CD14-positive monocyte (primary cell): ENCODE measurements around the gene NUP188. TPM values are rescaled to one million over a fixed set of nuclear protein-coding genes. Genes with fewer than 3 reads are reported as not detected.

Experiments used
- DNase-seq, 3 donors: peaks; one replicate each; pipeline ENCODE4 v3.0.0-alpha.2; 2011 to 2022
- H2AFZ ChIP-seq: 2 replicates; pipeline ENCODE4 v1.6.0; 2012; ENCODE audit warnings: mild to moderate bottlenecking, low read depth, low read length, inconsistent platforms; ENCODE audit not compliant: insufficient read depth, poor library complexity, severe bottlenecking
- H3K27ac ChIP-seq, 2 donors: 1 replicate in 1 of 2; 2 replicates in 1 of 2; pipeline ENCODE4 v1.5.1; 2012 to 2013; ENCODE audit warnings: low read length in 2 of 2, control low read depth in 1 of 2, inconsistent platforms in 1 of 2, low read depth in 1 of 2, mild to moderate bottlenecking in 1 of 2
- H3K27me3 ChIP-seq, 2 donors: one replicate each; pipeline versions ENCODE4 v1.6.0 to v1.6.1; 2011 to 2013; ENCODE audit warnings: low read length in 2 of 2; ENCODE audit not compliant: control insufficient read depth in 2 of 2, insufficient read depth in 2 of 2
- H3K36me3 ChIP-seq, 2 donors: replicated peaks in 1 of 2; 1 replicate in 1 of 2; 2 replicates in 1 of 2; pipeline versions ENCODE4 v1.5.1 to v1.6.1; 2012 to 2013; ENCODE audit warnings: low read length in 2 of 2, control low read depth in 1 of 2, inconsistent platforms in 1 of 2, mild to moderate bottlenecking in 1 of 2; ENCODE audit not compliant: insufficient read depth in 2 of 2, control insufficient read depth in 1 of 2
- H3K4me1 ChIP-seq, 2 donors: 1 replicate in 1 of 2; 2 replicates in 1 of 2; pipeline versions ENCODE4 v1.5.1 to v1.6.1; 2012 to 2013; ENCODE audit warnings: low read length in 2 of 2, control low read depth in 1 of 2, inconsistent platforms in 1 of 2, mild to moderate bottlenecking in 1 of 2, moderate library complexity in 1 of 2; ENCODE audit not compliant: insufficient read depth in 2 of 2, control insufficient read depth in 1 of 2
- H3K4me2 ChIP-seq: replicated peaks from 2 replicates; pipeline ENCODE3; 2012; ENCODE audit warnings: low read length, moderate library complexity, mild to moderate bottlenecking; ENCODE audit not compliant: poor library complexity, severe bottlenecking; ENCODE audit errors: extremely low read depth
- H3K4me3 ChIP-seq, 3 experiments: fragments of 200-600 bp in 1 of 3; sonication (generic) in 1 of 3; replicated peaks in 1 of 3; 1 replicate in 2 of 3; 2 replicates in 1 of 3; pipeline ENCODE4 v1.5.1; 2011 to 2013; ENCODE audit warnings: low read length in 3 of 3, mild to moderate bottlenecking in 3 of 3, control low read depth in 2 of 3, low read depth in 2 of 3, inconsistent platforms in 1 of 3, moderate library complexity in 1 of 3
- H3K79me2 ChIP-seq: 2 replicates; pipeline ENCODE4 v1.6.0; 2012; ENCODE audit warnings: mild to moderate bottlenecking, control low read depth, inconsistent platforms, low read length, moderate library complexity; ENCODE audit not compliant: insufficient read depth
- H3K9ac ChIP-seq: 2 replicates; pipeline ENCODE4 v1.6.0; 2017; ENCODE audit warnings: low read length, mild to moderate bottlenecking; ENCODE audit not compliant: insufficient read depth, poor library complexity, severe bottlenecking
- H3K9me3 ChIP-seq, 2 donors: replicated peaks in 1 of 2; 1 replicate in 1 of 2; 2 replicates in 1 of 2; pipeline versions ENCODE4 v1.5.1 to v1.6.1; 2012 to 2013; ENCODE audit warnings: low read length in 2 of 2, control low read depth in 1 of 2; ENCODE audit not compliant: control insufficient read depth in 1 of 2, insufficient read depth in 1 of 2
- H4K20me1 ChIP-seq: 2 replicates; pipeline ENCODE4 v1.6.0; 2012; ENCODE audit warnings: mild to moderate bottlenecking, low read length, control low read depth, moderate library complexity; ENCODE audit not compliant: insufficient read depth
- H3K27ac Mint-ChIP-seq, 7 donors: one replicate each; pipeline ENCODE4 v1.8.0; 2020; ENCODE audit warnings: mild to moderate bottlenecking in 7 of 7, mixed read lengths in 7 of 7, moderate library complexity in 6 of 7, inconsistent platforms in 2 of 7
- H3K27me3 Mint-ChIP-seq, 3 donors: one replicate each; pipeline ENCODE4 v1.8.0; 2021 to 2022; ENCODE audit warnings: low read depth in 3 of 3, mild to moderate bottlenecking in 3 of 3, mixed read lengths in 3 of 3, moderate library complexity in 3 of 3, inconsistent platforms in 1 of 3
- H3K36me3 Mint-ChIP-seq, 2 donors: one replicate each; pipeline ENCODE4 v1.8.0; 2020; ENCODE audit warnings: mixed read lengths in 2 of 2, inconsistent platforms in 1 of 2, mild to moderate bottlenecking in 1 of 2
- H3K4me1 Mint-ChIP-seq: one replicate; pipeline ENCODE4 v1.8.0; 2020; ENCODE audit warnings: mild to moderate bottlenecking, mixed read lengths
- H3K4me3 Mint-ChIP-seq, 2 donors: one replicate each; pipeline ENCODE4 v1.8.0; 2020; ENCODE audit warnings: mild to moderate bottlenecking in 2 of 2, mixed read lengths in 2 of 2, moderate library complexity in 1 of 2
- H3K9me3 Mint-ChIP-seq, 7 donors: one replicate each; pipeline ENCODE4 v1.8.0; 2020 to 2022; ENCODE audit warnings: mixed read lengths in 7 of 7, mild to moderate bottlenecking in 6 of 7, moderate library complexity in 6 of 7, inconsistent platforms in 2 of 7
- WGBS: methylation state at CpG from one replicate; pipeline ENCODE4 v1.1.5; 2013; ENCODE audit warnings: missing lambda C conversion rate; ENCODE audit not compliant: insufficient coverage; 5-methylcytosine and 5-hydroxymethylcytosine counted together
- intact Hi-C, 2 donors: fragments of 100-400 bp; cut with micrococcal nuclease; formaldehyde crosslinking; loops; one replicate each; pipeline versions ENCODE4 v1.15.0 to v1.15.1; 2023
- polyA plus RNA-seq, 3 donors: library from polyadenylated mRNA; depleted of rRNA in 1 of 3; unstranded in 2 of 3; stranded (reverse) in 1 of 3; fragments of 300-500 nt in 2 of 3; fragments of >200 nt in 1 of 3; fragmentation: Illumina TruSeq in 2 of 3; gene quantifications; 1 replicate in 2 of 3; 2 replicates in 1 of 3; pipeline ENCODE4 v1.2.3, GENCODE V29; 2012 to 2021
- TF ChIP-seq, protein P1 (sequence below): fragments of 200-600 bp; IDR thresholded peaks from one replicate; pipeline ENCODE4 v1.8.0; 2022; ENCODE audit warnings: antibody characterized with exemption, mild to moderate bottlenecking

The NUP188 gene
- polyA plus RNA-seq, 3 donors = 10.5 to 28.2 (median 17.2) TPM

DNA sequence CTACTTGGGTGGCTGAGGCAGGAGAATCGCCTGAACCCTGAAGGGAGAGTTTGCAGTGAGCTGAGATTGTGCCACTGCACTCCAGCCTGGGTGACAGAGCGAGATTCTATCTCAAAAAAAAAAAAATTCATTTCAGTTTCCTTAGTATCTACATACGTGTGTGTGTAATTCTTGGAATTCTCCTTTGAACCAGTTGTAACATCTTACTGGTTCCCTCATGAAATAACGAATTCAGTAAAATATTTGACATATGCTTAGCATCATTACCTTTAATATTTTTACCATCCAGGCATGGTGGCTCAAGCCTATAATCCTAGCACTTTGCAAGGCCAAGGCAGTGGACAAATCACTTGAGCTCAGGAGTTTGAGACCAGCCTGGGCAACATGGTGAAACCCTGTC lies 17.9 kb upstream of the NUP188 start:
- Mint-ChIP-seq H3K36me3 (no peaks in the 10 kb centered on the region), H3K4me3 (no peak overlapping the region), H3K27ac (no peak overlapping the region), H3K9me3 (peaks cover 0 to 1% (median 0%) of the 10 kb centered on the region in 7 donors), H3K27me3 (peaks cover 0 to 2% (median 2%) of the 10 kb centered on the region in 3 donors), H3K4me1 (peaks cover 3% of the 10 kb centered on the region)
- Histone ChIP-seq H3K36me3 (no peaks in the 10 kb centered on the region), H3K27me3 (no peaks in the 10 kb centered on the region), H3K4me2 (no peak overlapping the region), H3K4me3 (no peak overlapping the region), H4K20me1 (no peaks in the 10 kb centered on the region), H3K4me1 (no peaks in the 10 kb centered on the region), H3K9ac (no peak overlapping the region), H2AFZ (no peak overlapping the region), H3K27ac (no peak overlapping the region), H3K79me2 (no peaks in the 10 kb centered on the region), H3K9me3 (no peaks in the 10 kb centered on the region)
- whole genome bisulfite sequencing = 93% methylated on average over 3 of the region's 4 CpGs
- TF ChIP-seq, protein P1, sequence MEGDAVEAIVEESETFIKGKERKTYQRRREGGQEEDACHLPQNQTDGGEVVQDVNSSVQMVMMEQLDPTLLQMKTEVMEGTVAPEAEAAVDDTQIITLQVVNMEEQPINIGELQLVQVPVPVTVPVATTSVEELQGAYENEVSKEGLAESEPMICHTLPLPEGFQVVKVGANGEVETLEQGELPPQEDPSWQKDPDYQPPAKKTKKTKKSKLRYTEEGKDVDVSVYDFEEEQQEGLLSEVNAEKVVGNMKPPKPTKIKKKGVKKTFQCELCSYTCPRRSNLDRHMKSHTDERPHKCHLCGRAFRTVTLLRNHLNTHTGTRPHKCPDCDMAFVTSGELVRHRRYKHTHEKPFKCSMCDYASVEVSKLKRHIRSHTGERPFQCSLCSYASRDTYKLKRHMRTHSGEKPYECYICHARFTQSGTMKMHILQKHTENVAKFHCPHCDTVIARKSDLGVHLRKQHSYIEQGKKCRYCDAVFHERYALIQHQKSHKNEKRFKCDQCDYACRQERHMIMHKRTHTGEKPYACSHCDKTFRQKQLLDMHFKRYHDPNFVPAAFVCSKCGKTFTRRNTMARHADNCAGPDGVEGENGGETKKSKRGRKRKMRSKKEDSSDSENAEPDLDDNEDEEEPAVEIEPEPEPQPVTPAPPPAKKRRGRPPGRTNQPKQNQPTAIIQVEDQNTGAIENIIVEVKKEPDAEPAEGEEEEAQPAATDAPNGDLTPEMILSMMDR = no peak
- intact Hi-C loops = loop anchor here (5.0 to 10.0 kb wide), 2 partner anchors 67 to 285 kb away; no protein-coding TSS in a partner anchor
- no peak for DNase-seq

GRCh38 chr9:128933731-128934130 lies 13.8 kb upstream of the NUP188 start:
- Mint-ChIP-seq H3K27ac (peak overlapping the region in 1 of 7 donors; percentile 42), H3K27me3 (peaks cover 0 to under 1% (median 0%) of the 10 kb centered on the region in 3 donors), H3K9me3 (peaks cover 0 to 1% (median 0%) of the 10 kb centered on the region in 7 donors), H3K4me3 (no peak overlapping the region), H3K4me1 (no peaks in the 10 kb centered on the region), H3K36me3 (no peaks in the 10 kb centered on the region)
- Histone ChIP-seq H4K20me1 (no peaks in the 10 kb centered on the region), H3K27me3 (no peaks in the 10 kb centered on the region), H3K9ac (no peak overlapping the region), H3K4me3 (no peak overlapping the region), H3K9me3 (no peaks in the 10 kb centered on the region), H3K4me2 (no peak overlapping the region), H3K36me3 (no peaks in the 10 kb centered on the region), H3K79me2 (no peaks in the 10 kb centered on the region), H3K4me1 (no peaks in the 10 kb centered on the region), H2AFZ (no peak overlapping the region), H3K27ac (no peak overlapping the region)
- no peak for DNase-seq
- WGBS = 88% methylated on average over 4 of the region's 5 CpGs
- TF ChIP-seq, protein P1 = no peak
- intact Hi-C loops = loop anchor here in 1 of 2 donors (5.0 kb wide), 1 partner anchor 81 kb away; no protein-coding TSS in a partner anchor
